Stimulated activated naive B cell treated with anti-CD40 and anti-IgM and Interleukin-4, amounts not matched to agents 10 μg/mL and 1 μg/mL and 100 μg/mL, for 72 hours (primary cell): ENCODE results near the gene SLC5A3.
A peak's percentile ranks its signal among the peaks of the same experiment; 100 is the strongest.

Source experiments
- ATAC-seq, 2 donors: fragments of 150-1000 bp; cut with Tn5 transposase; replicated peaks; 2 replicates each; pipeline ENCODE4 v1.10.0; 2021; ENCODE audit warnings: moderate library complexity in 1 of 2
- DNase-seq: peaks from one replicate; pipeline ENCODE4 v3.0.0; 2021
- H3K27ac Mint-ChIP-seq: one replicate; pipeline ENCODE4 v1.8.0; 2022; ENCODE audit warnings: mild to moderate bottlenecking, mixed read lengths
- H3K27me3 Mint-ChIP-seq, 2 donors: one replicate each; pipeline ENCODE4 v1.8.0; 2022; ENCODE audit warnings: mixed read lengths in 2 of 2
- H3K36me3 Mint-ChIP-seq, 2 donors: one replicate each; pipeline ENCODE4 v1.8.0; 2022; ENCODE audit warnings: mixed read lengths in 2 of 2, mild to moderate bottlenecking in 1 of 2
- H3K4me1 Mint-ChIP-seq, 2 donors: one replicate each; pipeline ENCODE4 v1.8.0; 2022; ENCODE audit warnings: mixed read lengths in 2 of 2, mild to moderate bottlenecking in 1 of 2
- H3K4me3 Mint-ChIP-seq, 2 donors: one replicate each; pipeline ENCODE4 v1.8.0; 2022; ENCODE audit warnings: mild to moderate bottlenecking in 2 of 2, mixed read lengths in 2 of 2, moderate library complexity in 1 of 2
- H3K9me3 Mint-ChIP-seq, 2 donors: one replicate each; pipeline ENCODE4 v1.8.0; 2022; ENCODE audit warnings: mixed read lengths in 2 of 2, mild to moderate bottlenecking in 1 of 2

SLC5A3 gene

DNA sequence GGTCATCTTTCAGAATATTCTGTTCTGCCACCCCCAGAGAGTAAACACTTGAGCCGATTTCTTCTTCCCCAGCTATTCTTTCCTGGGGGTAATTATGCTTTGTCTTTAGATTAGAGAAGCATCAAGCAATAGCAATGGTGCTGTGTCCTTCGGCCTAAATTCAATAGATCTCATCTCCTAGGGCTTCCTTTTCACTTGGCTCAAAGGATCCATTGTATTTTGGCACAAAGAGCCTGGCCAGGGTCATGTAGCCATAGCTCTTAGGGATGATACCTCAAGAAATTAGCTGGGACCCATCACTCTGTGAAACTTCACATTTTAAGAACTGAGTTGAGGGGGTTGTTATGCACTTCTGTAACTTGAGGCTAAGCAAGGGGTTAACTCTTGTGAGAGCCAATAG is 27.0 kb downstream of the SLC5A3 start:
- Mint-ChIP-seq H3K27ac (no peak overlapping the region), H3K4me3 (no peak overlapping the region), H3K9me3 (no peaks in the 10 kb centered on the region), H3K36me3 (peaks cover 26 to 37% of the 10 kb centered on the region in 2 donors), H3K4me1 (peaks cover 18 to 58% of the 10 kb centered on the region in 2 donors), H3K27me3 (no peaks in the 10 kb centered on the region)
- ATAC-seq (no peak), DNase-seq (no peak)

DNA sequence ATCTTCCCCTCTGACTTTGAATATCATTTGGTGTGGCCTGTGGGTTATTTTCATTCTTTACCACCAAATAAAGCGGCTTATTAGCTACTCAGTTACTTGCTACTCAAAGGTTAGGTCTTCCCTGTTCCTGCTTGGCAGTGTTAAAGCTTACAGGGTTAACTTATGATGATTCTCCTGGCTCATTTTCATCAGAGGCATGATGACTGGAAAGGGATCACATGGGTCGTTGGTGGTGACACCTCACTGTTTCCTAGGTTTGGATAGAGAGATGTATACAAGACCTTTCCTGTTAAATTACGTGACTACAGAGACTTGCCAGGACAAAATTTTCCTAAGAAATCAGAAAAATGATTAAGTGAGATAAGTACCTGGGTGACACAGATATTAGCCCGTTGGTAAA is 27.4 kb downstream of the SLC5A3 start:
- no peaks in the 10 kb centered on the region for H3K9me3 Mint-ChIP-seq
- no peaks in the 10 kb centered on the region for H3K27me3 Mint-ChIP-seq
- no peak overlapping the region for H3K4me3 Mint-ChIP-seq
- no peak for DNase-seq
- H3K27ac Mint-ChIP-seq: no peak overlapping the region
- H3K4me1 Mint-ChIP-seq: peaks cover 16 to 53% of the 10 kb centered on the region in 2 donors
- H3K36me3 Mint-ChIP-seq: peaks cover 22 to 37% of the 10 kb centered on the region in 2 donors
- no peak for ATAC-seq

DNA sequence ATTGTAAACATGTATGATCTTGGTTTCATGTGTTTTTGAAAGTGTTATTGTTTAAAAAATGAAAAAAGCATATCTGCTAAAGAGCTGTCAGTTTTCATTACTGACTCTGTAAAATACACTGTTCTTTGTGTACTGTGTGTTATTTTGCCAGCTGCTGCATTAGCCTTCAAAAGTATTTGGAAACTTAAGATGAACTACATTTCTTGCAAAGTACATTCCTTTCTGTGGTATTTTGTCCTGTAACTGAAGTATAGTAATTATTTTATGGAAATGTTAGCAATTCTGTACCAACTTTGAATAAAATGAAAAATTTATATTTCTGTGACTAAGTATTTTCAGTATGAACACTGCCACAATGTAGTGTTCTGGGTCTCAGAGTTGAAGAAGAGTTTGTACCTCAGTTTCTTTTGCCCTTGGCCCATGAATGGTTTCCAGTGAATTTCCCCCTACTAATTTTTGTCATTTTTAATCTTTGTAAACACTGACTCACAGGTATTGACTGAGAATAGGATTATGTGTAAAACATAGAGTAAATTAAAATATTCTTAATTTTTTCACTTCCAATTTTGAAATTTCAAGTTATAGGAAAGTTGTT is 32.7 kb downstream of the SLC5A3 start:
- no peak for ATAC-seq
- no peak for DNase-seq

DNA sequence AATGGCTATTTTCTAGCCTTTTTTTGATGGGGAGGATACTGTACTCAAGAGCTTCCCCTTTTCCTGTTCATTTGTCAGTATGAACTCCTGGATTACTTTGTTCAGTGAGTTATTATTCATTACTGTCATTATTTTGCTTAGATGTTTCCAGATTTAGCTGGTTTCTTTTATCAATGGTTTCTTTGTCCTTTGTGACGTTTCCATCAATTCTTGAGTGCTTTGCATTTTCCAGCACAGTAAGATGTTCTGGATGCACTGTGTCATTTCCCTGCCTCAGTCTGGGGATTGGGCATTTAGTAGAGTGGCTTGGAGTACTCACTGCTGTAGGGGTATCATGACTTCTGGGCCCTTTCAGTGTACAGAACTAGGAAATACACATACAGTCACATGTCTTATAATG is 34.2 kb downstream of the SLC5A3 start:
- no peak overlapping the region for H3K27ac Mint-ChIP-seq
- ATAC-seq (no peak), DNase-seq (no peak)
- H3K9me3 Mint-ChIP-seq: no peaks in the 10 kb centered on the region
- H3K27me3 Mint-ChIP-seq: no peaks in the 10 kb centered on the region
- peaks cover 29 to 41% of the 10 kb centered on the region in 2 donors for H3K36me3 Mint-ChIP-seq
- H3K4me1 Mint-ChIP-seq: peaks cover 9 to 30% of the 10 kb centered on the region in 2 donors
- H3K4me3 Mint-ChIP-seq: no peak overlapping the region

More for the DNA sequence above, 32.7 kb downstream of the SLC5A3 start:
- Mint-ChIP-seq H3K36me3 (peaks cover 19 to 29% of the 10 kb centered on the region in 2 donors), H3K27me3 (no peaks in the 10 kb centered on the region), H3K4me3 (no peak overlapping the region), H3K4me1 (peaks cover 9 to 17% of the 10 kb centered on the region in 2 donors), H3K27ac (no peak overlapping the region), H3K9me3 (no peaks in the 10 kb centered on the region)

DNA sequence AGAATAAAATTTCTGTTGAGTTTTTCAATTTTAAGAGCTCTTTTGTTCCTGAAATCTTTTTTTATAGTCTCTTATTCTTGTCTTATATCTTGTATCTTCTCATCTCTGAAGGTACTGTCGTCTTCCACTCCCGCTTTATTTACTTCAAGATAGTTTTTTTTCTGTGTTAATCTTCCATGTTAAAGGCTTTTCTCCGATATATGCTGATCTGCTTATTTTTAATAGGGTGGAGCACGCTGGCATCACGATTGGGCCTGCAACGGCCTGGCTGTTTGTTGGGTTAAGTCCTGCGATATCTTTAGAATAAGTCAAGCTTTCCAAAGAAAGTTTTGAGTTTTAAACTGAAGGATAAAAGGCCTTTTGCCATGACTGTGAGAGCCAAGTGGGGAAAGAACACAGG is 35.7 kb downstream of the SLC5A3 start:
- no peaks in the 10 kb centered on the region for H3K27me3 Mint-ChIP-seq
- peaks cover 14 to 32% of the 10 kb centered on the region in 2 donors for H3K4me1 Mint-ChIP-seq
- no peak overlapping the region for H3K27ac Mint-ChIP-seq
- DNase-seq (no peak), ATAC-seq (no peak)
- H3K36me3 Mint-ChIP-seq: peaks cover 25 to 43% of the 10 kb centered on the region in 2 donors
- H3K9me3 Mint-ChIP-seq: no peaks in the 10 kb centered on the region
- H3K4me3 Mint-ChIP-seq: no peak overlapping the region

DNA sequence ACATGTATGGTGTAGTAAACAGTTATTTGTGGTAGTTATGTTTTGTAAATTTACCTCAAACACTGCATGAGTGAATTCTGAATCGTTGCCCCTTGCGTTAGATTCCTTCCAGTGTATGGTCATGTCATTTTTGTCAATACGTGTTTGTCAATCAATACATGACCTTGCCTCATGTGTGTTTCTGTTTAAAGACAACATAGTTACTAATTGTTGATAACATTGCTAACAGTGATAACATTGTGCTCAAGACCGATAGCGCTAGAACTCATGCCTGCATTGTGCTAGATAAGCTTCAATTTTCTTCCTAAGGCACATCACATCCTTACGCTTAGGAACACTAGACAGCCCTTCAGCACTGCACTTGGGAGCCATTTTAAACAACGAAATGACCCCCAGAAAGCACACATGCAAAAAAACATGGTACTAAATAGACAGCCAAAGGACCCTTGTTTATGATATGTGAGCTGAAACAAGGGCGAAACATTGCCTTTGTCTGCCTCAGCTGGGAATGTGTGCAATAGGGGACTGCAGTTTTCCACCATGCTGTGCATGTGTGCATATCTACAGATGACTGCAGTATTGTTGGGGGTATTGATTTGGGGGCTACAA is 37.3 kb downstream of the SLC5A3 start:
- Mint-ChIP-seq H3K27me3 (no peaks in the 10 kb centered on the region), H3K4me1 (peaks cover 17 to 29% of the 10 kb centered on the region in 2 donors), H3K36me3 (peaks cover 23 to 45% of the 10 kb centered on the region in 2 donors), H3K4me3 (no peak overlapping the region), H3K9me3 (no peaks in the 10 kb centered on the region), H3K27ac (no peak overlapping the region)
- ATAC-seq (no peak), DNase-seq (no peak)

DNA sequence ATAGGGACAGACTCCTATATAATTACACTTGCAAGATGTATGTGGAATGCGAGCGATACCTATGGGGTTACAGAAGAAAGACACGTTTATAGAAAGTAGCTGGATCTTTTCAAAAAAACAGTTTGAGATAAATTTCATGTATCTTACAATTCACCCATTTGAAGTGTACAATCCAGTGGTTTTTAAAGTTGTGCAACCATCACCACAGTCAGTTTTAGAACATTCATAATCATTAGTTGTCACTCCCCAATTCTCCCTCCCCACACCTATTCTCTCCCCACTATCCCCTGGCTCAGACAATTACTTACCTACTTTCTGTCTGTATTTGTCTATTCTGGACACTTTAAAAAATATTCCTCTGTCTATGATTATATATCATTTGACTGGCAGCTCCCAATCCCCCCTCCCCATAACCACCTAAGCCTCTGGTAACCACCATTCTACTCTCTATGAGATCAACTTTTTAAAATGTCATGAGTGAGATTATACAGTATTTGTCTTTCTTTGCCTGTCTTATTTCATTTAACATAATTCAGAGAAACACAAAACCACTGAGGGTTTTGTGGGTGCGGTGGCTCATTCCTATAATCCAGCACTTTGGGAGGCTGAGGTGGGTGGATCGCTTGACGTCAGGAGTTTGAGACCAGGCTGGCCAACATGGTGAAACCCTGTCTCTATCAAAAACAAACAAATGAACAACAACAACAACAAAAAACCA is 39.1 kb downstream of the SLC5A3 start:
- H3K4me3 Mint-ChIP-seq: no peak overlapping the region
- H3K27me3 Mint-ChIP-seq: no peaks in the 10 kb centered on the region
- H3K27ac Mint-ChIP-seq: peak overlapping the region; percentile 4
- H3K9me3 Mint-ChIP-seq: no peaks in the 10 kb centered on the region
- no peak for ATAC-seq
- H3K4me1 Mint-ChIP-seq: peaks cover 22 to 44% of the 10 kb centered on the region in 2 donors
- H3K36me3 Mint-ChIP-seq: peaks cover 32 to 50% of the 10 kb centered on the region in 2 donors
- no peak for DNase-seq

DNA sequence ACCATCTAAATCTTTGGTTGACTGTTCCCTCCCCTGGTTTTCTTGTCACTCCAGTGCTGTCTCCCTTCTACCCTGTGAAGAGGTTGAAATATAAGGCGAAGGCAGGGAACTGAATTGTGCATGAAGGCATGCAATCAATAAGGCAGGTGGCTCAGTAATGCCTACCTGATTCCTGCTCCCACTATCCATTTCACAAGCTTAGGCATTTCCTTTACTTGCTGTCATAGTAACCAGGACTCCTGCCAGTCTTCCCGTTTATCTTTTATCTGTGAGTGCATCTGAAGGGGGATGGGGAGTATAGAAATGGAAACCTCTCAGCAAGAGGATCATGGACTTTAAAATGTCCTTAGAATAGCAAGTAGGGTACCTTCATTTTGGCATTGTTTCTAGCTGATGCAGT is 40.5 kb downstream of the SLC5A3 start:
- no peak for ATAC-seq
- H3K27ac Mint-ChIP-seq: no peak overlapping the region
- DNase-seq: no peak
- H3K4me3 Mint-ChIP-seq: no peak overlapping the region
- H3K27me3 Mint-ChIP-seq: no peaks in the 10 kb centered on the region
- peaks cover 22 to 45% of the 10 kb centered on the region in 2 donors for H3K4me1 Mint-ChIP-seq
- H3K36me3 Mint-ChIP-seq: peaks cover 33 to 51% of the 10 kb centered on the region in 2 donors
- H3K9me3 Mint-ChIP-seq: no peaks in the 10 kb centered on the region

DNA sequence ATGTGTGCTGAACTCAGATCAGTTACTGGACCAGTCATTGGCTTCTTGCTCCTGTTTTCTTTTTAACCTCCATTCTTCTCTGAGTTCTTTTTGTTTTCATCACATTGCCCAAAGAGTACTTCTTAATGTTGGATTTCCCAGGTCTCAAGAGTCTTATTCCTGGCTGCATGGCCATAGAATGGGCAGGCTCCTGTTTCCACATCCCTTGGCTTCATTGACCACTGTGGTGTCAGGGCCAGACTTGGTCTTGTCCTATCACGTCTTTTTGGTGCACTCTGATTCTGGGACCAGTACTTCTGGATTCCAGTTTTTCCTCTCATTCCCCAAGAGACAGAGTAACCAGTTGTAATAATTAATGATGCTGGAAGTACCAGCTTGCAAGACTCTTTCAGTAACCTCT is 41.8 kb downstream of the SLC5A3 start:
- DNase-seq: no peak
- no peaks in the 10 kb centered on the region for H3K9me3 Mint-ChIP-seq

DNA sequence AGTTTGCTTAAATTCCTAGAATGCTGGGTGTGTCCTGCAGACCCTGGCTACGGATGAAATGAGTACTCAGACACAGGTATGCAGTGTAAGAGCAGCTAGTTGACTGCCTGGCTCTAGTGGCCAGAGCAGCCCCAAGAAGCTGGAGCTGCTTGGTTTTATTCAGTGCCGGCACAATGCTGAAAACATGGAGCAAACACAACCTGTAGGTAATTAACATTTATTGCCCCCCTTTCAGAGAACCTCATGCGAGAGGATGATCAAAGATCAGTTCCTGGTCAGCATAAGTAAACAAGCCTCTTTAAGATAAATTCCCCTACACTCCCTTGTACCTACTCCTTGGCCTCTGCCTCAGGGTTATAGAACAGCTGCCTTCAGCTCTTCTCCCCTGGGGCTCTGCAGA is 43.2 kb downstream of the SLC5A3 start:
- Mint-ChIP-seq H3K9me3 (no peaks in the 10 kb centered on the region), H3K27ac (peak overlapping the region; percentile 1), H3K4me3 (no peak overlapping the region), H3K4me1 (peaks cover 29 to 51% of the 10 kb centered on the region in 2 donors), H3K27me3 (no peaks in the 10 kb centered on the region), H3K36me3 (peaks cover 27 to 40% of the 10 kb centered on the region in 2 donors)
- no peak for DNase-seq
- ATAC-seq: no peak

More for the DNA sequence above, 41.8 kb downstream of the SLC5A3 start:
- H3K36me3 Mint-ChIP-seq: peaks cover 26 to 46% of the 10 kb centered on the region in 2 donors
- no peak for ATAC-seq
- no peak overlapping the region for H3K27ac Mint-ChIP-seq
- no peak overlapping the region for H3K4me3 Mint-ChIP-seq
- peaks cover 25 to 53% of the 10 kb centered on the region in 2 donors for H3K4me1 Mint-ChIP-seq
- H3K27me3 Mint-ChIP-seq: no peaks in the 10 kb centered on the region

DNA sequence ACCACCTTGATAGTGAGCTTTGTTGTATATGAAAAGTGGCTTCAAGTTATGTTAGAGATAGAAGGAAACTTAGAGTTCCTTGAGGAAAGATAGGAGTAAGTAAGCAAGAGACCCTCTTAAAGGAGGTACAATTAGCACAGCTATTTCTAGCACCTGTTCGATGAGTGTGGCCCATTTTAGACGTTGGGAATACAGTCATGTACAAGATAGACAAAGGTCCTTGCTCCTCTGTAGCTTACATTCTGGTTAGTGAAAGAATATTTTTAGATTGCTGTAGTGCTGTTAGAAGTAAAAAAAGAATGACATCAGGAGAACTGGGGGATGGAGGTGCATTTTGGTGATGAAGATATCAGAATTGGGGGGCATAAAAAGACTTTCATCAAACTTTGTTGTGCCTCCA is 47.5 kb downstream of the SLC5A3 start:
- Mint-ChIP-seq H3K4me3 (no peak overlapping the region), H3K9me3 (peaks cover 0 to 3% of the 10 kb centered on the region in 2 donors), H3K4me1 (peaks cover 31 to 33% of the 10 kb centered on the region in 2 donors), H3K36me3 (peaks cover 25 to 35% of the 10 kb centered on the region in 2 donors), H3K27me3 (no peaks in the 10 kb centered on the region), H3K27ac (no peak overlapping the region)
- ATAC-seq: no peak
- no peak for DNase-seq

DNA sequence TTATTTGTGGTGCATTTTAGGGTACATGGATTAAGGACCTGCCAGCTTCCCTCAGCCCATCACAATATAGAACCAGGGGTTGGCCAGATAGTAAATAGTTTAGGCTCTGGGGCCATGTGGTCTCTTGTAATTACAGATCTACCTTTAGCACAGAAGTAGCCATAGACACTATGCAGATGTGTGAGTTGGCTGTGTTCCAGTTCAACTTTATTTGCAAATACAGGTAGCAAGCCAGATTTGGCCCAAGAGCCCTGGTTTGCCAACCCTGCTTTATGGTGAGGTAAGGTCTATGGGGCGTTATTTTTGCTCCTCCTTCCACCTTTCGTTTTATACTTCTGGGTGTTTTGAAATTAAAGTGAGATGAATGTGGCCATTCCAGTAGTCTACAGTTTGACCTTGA is 48.7 kb downstream of the SLC5A3 start:
- Mint-ChIP-seq H3K27me3 (no peaks in the 10 kb centered on the region), H3K4me1 (peaks cover 22 to 29% of the 10 kb centered on the region in 2 donors), H3K36me3 (peaks cover 20 to 38% of the 10 kb centered on the region in 2 donors)

More for the DNA sequence above, 48.7 kb downstream of the SLC5A3 start:
- ATAC-seq (no peak), DNase-seq (no peak)
- H3K9me3 Mint-ChIP-seq: peaks cover 0 to 3% of the 10 kb centered on the region in 2 donors
- H3K4me3 Mint-ChIP-seq: no peak overlapping the region
- H3K27ac Mint-ChIP-seq: no peak overlapping the region
